Neuronal stem cell (in vitro differentiated cells): ENCODE results near the gene LCN10.

ENCODE experiments used
- DNase-seq: peaks from one replicate; pipeline ENCODE4 v3.0.0-alpha.2; 2013; ENCODE audit warnings: low spot score
- H2AFZ ChIP-seq: one replicate; pipeline ENCODE4 v1.6.1; 2013; ENCODE audit warnings: mild to moderate bottlenecking, low read length, inconsistent platforms
- H2AK5ac ChIP-seq: 2 replicates; pipeline ENCODE4 v1.6.1; 2013; ENCODE audit warnings: low read depth, mild to moderate bottlenecking, inconsistent platforms, low read length, moderate library complexity, mixed read lengths
- H2BK120ac ChIP-seq: 2 replicates; pipeline ENCODE4 v1.6.1; 2013; ENCODE audit warnings: low read depth, mild to moderate bottlenecking, inconsistent platforms, low read length, moderate library complexity, mixed read lengths
- H2BK12ac ChIP-seq: one replicate; pipeline ENCODE4 v1.6.1; 2013; ENCODE audit warnings: low read length, inconsistent platforms
- H2BK15ac ChIP-seq: 2 replicates; pipeline ENCODE4 v1.6.1; 2013; ENCODE audit warnings: mild to moderate bottlenecking, low read length, inconsistent platforms, mixed read lengths
- H2BK5ac ChIP-seq: one replicate; pipeline ENCODE4 v1.6.1; 2013; ENCODE audit warnings: inconsistent platforms, mild to moderate bottlenecking, low read length, moderate library complexity
- H3K14ac ChIP-seq: one replicate; pipeline ENCODE4 v1.6.1; 2013; ENCODE audit warnings: low read length, inconsistent platforms
- H3K18ac ChIP-seq: 2 replicates; pipeline ENCODE4 v1.6.1; 2013; ENCODE audit warnings: low read length, inconsistent platforms
- H3K23ac ChIP-seq: 2 replicates; pipeline ENCODE4 v1.6.1; 2013; ENCODE audit warnings: low read depth, mild to moderate bottlenecking, mixed read lengths, low read length, inconsistent platforms; ENCODE audit not compliant: poor library complexity
- H3K27ac ChIP-seq: replicated peaks from 3 replicates; pipeline ENCODE4 v1.5.1; 2013; ENCODE audit warnings: low read length, inconsistent platforms
- H3K27me3 ChIP-seq, 3 experiments: 2 replicates each; pipeline ENCODE4 v1.6.1; 2013; ENCODE audit warnings: low read length in 3 of 3, mild to moderate bottlenecking in 2 of 3, inconsistent platforms in 1 of 3, low read depth in 1 of 3, mixed read lengths in 1 of 3, moderate library complexity in 1 of 3; ENCODE audit not compliant: control insufficient read depth in 3 of 3, insufficient read depth in 3 of 3
- H3K36me3 ChIP-seq, 2 donors: replicated peaks in 1 of 2; 2 replicates each; pipeline ENCODE4 v1.6.1; 2013; ENCODE audit warnings: low read length in 2 of 2; ENCODE audit not compliant: control insufficient read depth in 2 of 2, insufficient read depth in 2 of 2
- H3K4ac ChIP-seq: 2 replicates; pipeline ENCODE4 v1.6.1; 2013; ENCODE audit warnings: inconsistent platforms, mild to moderate bottlenecking, low read length, moderate library complexity
- H3K4me1 ChIP-seq, 2 donors: 1 replicate in 1 of 2; 2 replicates in 1 of 2; pipeline ENCODE4 v1.6.1; 2013; ENCODE audit warnings: low read length in 2 of 2, low read depth in 1 of 2; ENCODE audit not compliant: control insufficient read depth in 2 of 2, insufficient read depth in 1 of 2
- H3K4me2 ChIP-seq: one replicate; pipeline ENCODE4 v1.6.1; 2013; ENCODE audit warnings: mild to moderate bottlenecking, low read length, inconsistent platforms; ENCODE audit not compliant: insufficient read depth, poor library complexity, severe bottlenecking
- H3K4me3 ChIP-seq, 2 donors: 2 replicates each; pipeline ENCODE4 v1.5.1; 2013; ENCODE audit warnings: low read length in 2 of 2, mild to moderate bottlenecking in 2 of 2, inconsistent platforms in 1 of 2, moderate library complexity in 1 of 2
- H3K79me1 ChIP-seq: one replicate; pipeline ENCODE4 v1.6.1; 2013; ENCODE audit warnings: low read depth, mild to moderate bottlenecking, inconsistent platforms, low read length, moderate library complexity
- H3K9ac ChIP-seq: one replicate; pipeline ENCODE4 v1.6.1; 2013; ENCODE audit warnings: mild to moderate bottlenecking, low read depth, low read length, inconsistent platforms; ENCODE audit not compliant: poor library complexity
- H3K9me3 ChIP-seq, 2 donors: replicated peaks in 1 of 2; 2 replicates each; pipeline versions ENCODE3 to v1.6.1; 2013; ENCODE audit warnings: low read length in 2 of 2, mild to moderate bottlenecking in 2 of 2, inconsistent platforms in 1 of 2, low read depth in 1 of 2, mixed read lengths in 1 of 2, moderate library complexity in 1 of 2; ENCODE audit not compliant: control insufficient read depth in 2 of 2, insufficient read depth in 1 of 2
- H4K8ac ChIP-seq: one replicate; pipeline ENCODE4 v1.6.1; 2013; ENCODE audit warnings: low read depth, mild to moderate bottlenecking, inconsistent platforms, low read length, moderate library complexity
- H4K91ac ChIP-seq: one replicate; pipeline ENCODE4 v1.6.1; 2013; ENCODE audit warnings: low read length, low read depth, mild to moderate bottlenecking, inconsistent platforms; ENCODE audit not compliant: poor library complexity
- WGBS, 2 donors: extraction: QIAGEN DNeasy Blood & Tissue Kit; methylation state at CpG; one replicate each; pipeline ENCODE4 v1.1.7; 2013; ENCODE audit warnings: missing lambda C conversion rate in 2 of 2, mixed read lengths in 1 of 2; ENCODE audit not compliant: insufficient read length in 2 of 2, insufficient replicate concordance in 1 of 2; ENCODE audit errors: extremely low coverage in 2 of 2; 5-methylcytosine and 5-hydroxymethylcytosine counted together

LCN10 gene

GRCh38 chr9:136700304-136700703 lies 42.4 kb downstream of the LCN10 start:
- peaks cover 9 to 18% of the 10 kb centered on the region in 2 donors for H3K4me1 ChIP-seq
- H2BK5ac ChIP-seq, result no peak overlapping the region
- H2AK5ac ChIP-seq, result no peak overlapping the region
- H3K27me3 ChIP-seq, result peaks cover 0 to 10% (median 9%) of the 10 kb centered on the region in 3 experiments
- no peak overlapping the region for H3K4me2 ChIP-seq
- no peak overlapping the region for H3K18ac ChIP-seq
- H3K79me1 ChIP-seq, result peaks cover 1% of the 10 kb centered on the region
- DNase-seq, result no peak
- H2AFZ ChIP-seq, result no peak overlapping the region
- no peak overlapping the region for H2BK120ac ChIP-seq
- no peak overlapping the region for H3K27ac ChIP-seq
- no peak overlapping the region for H3K14ac ChIP-seq
- H3K4me3 ChIP-seq, result no peak overlapping the region
- H3K36me3 ChIP-seq, result no peaks in the 10 kb centered on the region
- no peak overlapping the region for H2BK15ac ChIP-seq
- H4K8ac ChIP-seq, result no peak overlapping the region
- H3K23ac ChIP-seq, result no peak overlapping the region
- H3K4ac ChIP-seq, result no peak overlapping the region
- no peak overlapping the region for H4K91ac ChIP-seq
- H2BK12ac ChIP-seq, result no peak overlapping the region
- no peak overlapping the region for H3K9ac ChIP-seq
- no CpG with 5 or more reads among the region's 13 CpGs for WGBS, 2 donors
- H3K9me3 ChIP-seq, result no peaks in the 10 kb centered on the region

GRCh38 chr9:136698635-136699246 lies 44.0 kb downstream of the LCN10 start:
- Histone ChIP-seq H2BK15ac (no peak overlapping the region), H4K8ac (no peak overlapping the region), H2BK5ac (no peak overlapping the region), H3K79me1 (peaks cover 2% of the 10 kb centered on the region), H2AFZ (no peak overlapping the region), H4K91ac (no peak overlapping the region), H3K14ac (no peak overlapping the region), H2BK120ac (no peak overlapping the region), H3K9me3 (no peaks in the 10 kb centered on the region), H3K36me3 (no peaks in the 10 kb centered on the region), H3K27me3 (peaks cover 0 to 16% (median 9%) of the 10 kb centered on the region in 3 experiments), H3K18ac (no peak overlapping the region), H3K4me3 (no peak overlapping the region), H3K23ac (no peak overlapping the region), H3K4me1 (peaks cover 9 to 18% of the 10 kb centered on the region in 2 donors), H3K4me2 (no peak overlapping the region), H2BK12ac (no peak overlapping the region), H3K27ac (no peak overlapping the region), H3K9ac (no peak overlapping the region), H3K4ac (no peak overlapping the region), H2AK5ac (no peak overlapping the region)
- WGBS, 2 donors, result no CpG with 5 or more reads among the region's 11 CpGs
- no peak for DNase-seq

GRCh38 chr9:136697821-136698526 lies 44.8 kb downstream of the LCN10 start:
- Histone ChIP-seq H3K79me1 (peaks cover 2% of the 10 kb centered on the region), H3K23ac (no peak overlapping the region), H2BK12ac (no peak overlapping the region), H3K9ac (no peak overlapping the region), H3K27ac (no peak overlapping the region), H3K9me3 (no peaks in the 10 kb centered on the region), H2BK5ac (no peak overlapping the region), H2BK120ac (no peak overlapping the region), H3K4me1 (peaks cover 9 to 18% of the 10 kb centered on the region in 2 donors), H4K8ac (no peak overlapping the region), H3K18ac (no peak overlapping the region), H2AK5ac (no peak overlapping the region), H3K4ac (no peak overlapping the region), H2BK15ac (no peak overlapping the region), H3K14ac (no peak overlapping the region), H3K27me3 (peaks cover 0 to 23% (median 9%) of the 10 kb centered on the region in 3 experiments), H3K4me3 (no peak overlapping the region), H3K36me3 (no peaks in the 10 kb centered on the region), H2AFZ (no peak overlapping the region), H3K4me2 (no peak overlapping the region), H4K91ac (no peak overlapping the region)
- DNase-seq, result no peak
- no CpG with 5 or more reads among the region's 20 CpGs for WGBS, 2 donors

- Histone ChIP-seq H3K27ac (no peak overlapping the region), H3K9ac (peak overlapping the region; percentile 75), H3K14ac (no peak overlapping the region), H3K9me3 (no peaks in the 10 kb centered on the region), H3K23ac (peak overlapping the region; percentile 56), H2BK120ac (no peak overlapping the region), H4K8ac (no peak overlapping the region), H3K36me3 (no peaks in the 10 kb centered on the region), H3K4me1 (peaks cover 9 to 18% of the 10 kb centered on the region in 2 donors), H2BK5ac (no peak overlapping the region), H2AFZ (no peak overlapping the region), H3K4me2 (no peak overlapping the region), H2BK12ac (peak overlapping the region; percentile 76), H4K91ac (no peak overlapping the region), H3K27me3 (peaks cover 0 to 29% (median 9%) of the 10 kb centered on the region in 3 experiments), H2AK5ac (peak overlapping the region; percentile 77), H3K18ac (peak overlapping the region; percentile 81), H3K79me1 (peaks cover 2% of the 10 kb centered on the region), H2BK15ac (peak overlapping the region; percentile 23), H3K4me3 (peak overlapping the region in 1 of 2 donors; percentile 23), H3K4ac (no peak overlapping the region)
- no CpG with 5 or more reads among the region's 23 CpGs for WGBS, 2 donors
- no peak for DNase-seq
Measured at GRCh38 chr9:136697146-136697820, 45.5 kb downstream of the LCN10 start.
